GM19043 (cell line): ENCODE results near the gene SPTLC2.
"Not testable (repeated sequence)": the region's sequence is repeated elsewhere in the genome, so short reads cannot be mapped to it uniquely, and the experiment has no call there.

Experiments
- ATAC-seq: cut with Tn5 transposase; IDR thresholded peaks from one replicate; pipeline ENCODE4 v1.9.1; 2021; ENCODE audit warnings: low read depth; ENCODE audit not compliant: unreplicated experiment

Gene SPTLC2

GRCh38 chr14:77616454-77617229 lies at the start of gene SPTLC2:
TSS of gene SPTLC2 (minus strand) at chr14:77616637. CDS start at chr14:77616579, 58 bp downstream.
- peak; percentile 93 for ATAC-seq

GRCh38 chr14:77663293-77663692 lies 46.9 kb upstream of the SPTLC2 start:
- ATAC-seq = no peak

- ATAC-seq = not testable (repeated sequence)
These were observed 45.1 kb upstream of the SPTLC2 start for GRCh38 chr14:77661562-77661961.

GRCh38 chr14:77660754-77661153 lies 44.3 kb upstream of the SPTLC2 start:
- no peak for ATAC-seq

- ATAC-seq = no peak
These were observed 43.4 kb upstream of the SPTLC2 start for GRCh38 chr14:77659831-77660230.

- ATAC-seq = no peak
These were observed 40.8 kb upstream of the SPTLC2 start for GRCh38 chr14:77657280-77657679.

GRCh38 chr14:77654001-77654441 lies 37.6 kb upstream of the SPTLC2 start:
- no peak for ATAC-seq

- ATAC-seq = no peak
These were observed 32.9 kb upstream of the SPTLC2 start for GRCh38 chr14:77649326-77649725.

GRCh38 chr14:77648520-77649200 lies 32.2 kb upstream of the SPTLC2 start:
- no peak for ATAC-seq

- no peak for ATAC-seq
These were observed 31.4 kb upstream of the SPTLC2 start for GRCh38 chr14:77647853-77648252.

- no peak for ATAC-seq
These were observed 30.5 kb upstream of the SPTLC2 start for GRCh38 chr14:77646907-77647306.

- ATAC-seq = no peak
These were observed 29.2 kb upstream of the SPTLC2 start for GRCh38 chr14:77645520-77646230.

GRCh38 chr14:77642407-77642806 lies 26.0 kb upstream of the SPTLC2 start:
- ATAC-seq = no peak

GRCh38 chr14:77641534-77642341 lies 25.3 kb upstream of the SPTLC2 start:
- ATAC-seq = peak; percentile 45

- ATAC-seq = peak; percentile 33
These were observed 24.5 kb upstream of the SPTLC2 start for GRCh38 chr14:77640756-77641533.

GRCh38 chr14:77638771-77639171 lies 22.3 kb upstream of the SPTLC2 start:
- no peak for ATAC-seq

- not testable (repeated sequence) for ATAC-seq
These were observed 19.4 kb upstream of the SPTLC2 start for GRCh38 chr14:77635869-77636268.

GRCh38 chr14:77635466-77635865 lies 19.0 kb upstream of the SPTLC2 start:
- not testable (repeated sequence) for ATAC-seq

GRCh38 chr14:77630111-77630510 lies 13.7 kb upstream of the SPTLC2 start:
- ATAC-seq = no peak

- ATAC-seq = no peak
These were observed 8.9 kb upstream of the SPTLC2 start for GRCh38 chr14:77625360-77625759.
